B cell (primary cell): Measurements from ENCODE around the gene FXR2. TPM values are rescaled to one million over a fixed set of nuclear protein-coding genes. Genes with fewer than 3 reads are reported as not detected.

ENCODE experiments used
- ATAC-seq: fragments of 200-7000 bp; cut with Tn5 transposase; one replicate; pipeline ENCODE4 v1.10.0; 2021; ENCODE audit warnings: low read depth, mild to moderate bottlenecking, moderate number of reproducible peaks, moderate library complexity
- CTCF ChIA-PET: fragments of 350-600 bp; sonication (Branson Sonifier 250); formaldehyde crosslinking; loops from one replicate; lab custom pipeline; 2021; ENCODE audit warnings: antibody characterized with exemption, inconsistent platforms; lab: Charles Lee
- POLR2A ChIA-PET: fragments of 350-600 bp; sonication (Branson Sonifier 250); formaldehyde crosslinking; loops from one replicate; lab custom pipeline; 2021; ENCODE audit warnings: antibody characterized with exemption; lab: Charles Lee
- DNase-seq: peaks from one replicate; pipeline ENCODE4 v3.0.0; 2013
- H2AFZ ChIP-seq: 2 replicates; pipeline ENCODE4 v1.6.1; 2012; ENCODE audit warnings: mild to moderate bottlenecking, low read depth, low read length; ENCODE audit not compliant: insufficient read depth, poor library complexity, severe bottlenecking
- H3K27ac ChIP-seq, 2 donors: 1 replicate in 1 of 2; 2 replicates in 1 of 2; pipeline ENCODE4 v1.5.1; 2012 to 2013; ENCODE audit warnings: low read length in 2 of 2, mild to moderate bottlenecking in 2 of 2, moderate library complexity in 1 of 2
- H3K27me3 ChIP-seq, 4 experiments: fragments of 200-600 bp in 1 of 4; sonication (generic) in 1 of 4; replicated peaks in 1 of 4; 1 replicate in 2 of 4; 2 replicates in 2 of 4; pipeline versions ENCODE4 v1.6.1 to v1.7.0; 2013 to 2016; ENCODE audit warnings: low read length in 3 of 4, mild to moderate bottlenecking in 2 of 4, mixed read lengths in 1 of 4, moderate library complexity in 1 of 4; ENCODE audit not compliant: insufficient read depth in 4 of 4, control insufficient read depth in 3 of 4; ENCODE audit errors: control extremely low read depth in 1 of 4
- H3K36me3 ChIP-seq, 2 experiments: replicated peaks in 1 of 2; 1 replicate in 1 of 2; 2 replicates in 1 of 2; pipeline versions ENCODE4 v1.6.1 to v1.7.1; 2013; ENCODE audit warnings: low read length in 1 of 2; ENCODE audit not compliant: insufficient read depth in 2 of 2, control insufficient read depth in 1 of 2; ENCODE audit errors: control extremely low read depth in 1 of 2, extremely low read depth in 1 of 2
- H3K4me1 ChIP-seq, 2 donors: fragments of 200-600 bp in 1 of 2; sonication (generic) in 1 of 2; 1 replicate in 1 of 2; 2 replicates in 1 of 2; pipeline versions ENCODE4 v1.5.1 to v1.6.1; 2013 to 2017; ENCODE audit warnings: low read length in 2 of 2; ENCODE audit not compliant: control insufficient read depth in 2 of 2, insufficient read depth in 2 of 2
- H3K4me2 ChIP-seq: replicated peaks from 2 replicates; pipeline ENCODE3; 2012; ENCODE audit warnings: mild to moderate bottlenecking, low read depth, low read length; ENCODE audit not compliant: poor library complexity, severe bottlenecking
- H3K4me3 ChIP-seq, 5 experiments: fragments of 200-600 bp in 1 of 5; sonication (generic) in 1 of 5; 1 replicate in 3 of 5; 2 replicates in 2 of 5; pipeline versions ENCODE4 v1.5.1 to v1.7.0; 2011 to 2016; ENCODE audit warnings: low read length in 4 of 5, mild to moderate bottlenecking in 4 of 5, low read depth in 2 of 5, control low read depth in 1 of 5, moderate library complexity in 1 of 5; ENCODE audit not compliant: insufficient read depth in 1 of 5; ENCODE audit errors: control extremely low read depth in 1 of 5, extremely low read depth in 1 of 5
- H3K79me2 ChIP-seq: fragments of 200-600 bp; sonication (generic); one replicate; pipeline ENCODE4 v1.6.0; 2016; ENCODE audit warnings: low read length; ENCODE audit not compliant: control insufficient read depth, insufficient read depth
- H3K9ac ChIP-seq: fragments of 200-600 bp; sonication (generic); 2 replicates; pipeline ENCODE4 v1.6.1; 2017; ENCODE audit warnings: mild to moderate bottlenecking, low read length, moderate library complexity
- H3K9me3 ChIP-seq, 3 donors: one replicate each; pipeline versions ENCODE4 v1.6.1 to v1.7.1; 2013; ENCODE audit warnings: low read length in 2 of 3; ENCODE audit not compliant: control insufficient read depth in 2 of 3, insufficient read depth in 1 of 3; ENCODE audit errors: control extremely low read depth in 1 of 3
- H4K20me1 ChIP-seq: 2 replicates; pipeline ENCODE4 v1.6.0; 2012; ENCODE audit warnings: mild to moderate bottlenecking, low read length; ENCODE audit not compliant: insufficient read depth, control insufficient read depth, poor library complexity, severe bottlenecking
- H3K27ac Mint-ChIP-seq: one replicate; pipeline ENCODE4 v1.8.0; 2021; ENCODE audit warnings: mixed read lengths
- H3K27me3 Mint-ChIP-seq: one replicate; pipeline ENCODE4 v1.8.0; 2021; ENCODE audit warnings: mixed read lengths
- H3K4me1 Mint-ChIP-seq: one replicate; pipeline ENCODE4 v1.8.0; 2021; ENCODE audit warnings: mixed read lengths
- H3K4me3 Mint-ChIP-seq: one replicate; pipeline ENCODE4 v1.8.0; 2021; ENCODE audit warnings: mixed read lengths
- H3K9me3 Mint-ChIP-seq: one replicate; pipeline ENCODE4 v1.8.0; 2022; ENCODE audit warnings: mixed read lengths; ENCODE audit not compliant: insufficient read depth
- CTCF ChIP-seq: fragments of 200-600 bp; IDR thresholded peaks from one replicate; pipeline ENCODE4 v1.8.0; 2022; ENCODE audit warnings: antibody characterized with exemption, mild to moderate bottlenecking
- EZH2 ChIP-seq: IDR thresholded peaks from 2 replicates; pipeline ENCODE4 v1.6.1; 2012; ENCODE audit warnings: borderline replicate concordance, low read depth, mild to moderate bottlenecking, moderate library complexity, low read length; ENCODE audit not compliant: insufficient read depth, poor library complexity, severe bottlenecking
- WGBS: methylation state at CpG from one replicate; pipeline ENCODE4 v1.1.5; 2013; ENCODE audit warnings: missing lambda C conversion rate; ENCODE audit not compliant: insufficient coverage; 5-methylcytosine and 5-hydroxymethylcytosine counted together
- intact Hi-C: fragments of 100-400 bp; cut with micrococcal nuclease; formaldehyde crosslinking; loops from one replicate; pipeline ENCODE4 v1.10.0; 2022
- polyA plus RNA-seq: library from polyadenylated mRNA; depleted of rRNA; stranded (reverse); fragments of >200 nt; gene quantifications from 2 replicates; pipeline ENCODE4 v1.2.3, GENCODE V29; 2012
- total RNA-seq, 2 donors: library from RNA; stranded (reverse); fragments of 120-200 nt in 1 of 2; gene quantifications; 1 replicate in 1 of 2; 2 replicates in 1 of 2; pipeline versions ENCODE4 v1.2.3 to v1.2.4, GENCODE V29; 2013 to 2022

Gene FXR2
- total and polyA plus RNA-seq, 2 donors (not counting 1 experiment from before 2014, with no cell fraction given), result 37.2 to 45.8 TPM

GRCh38 chr17:7632492-7632894 is 17.8 kb upstream of the FXR2 start:
- Mint-ChIP-seq H3K4me1 (peaks cover 4% of the 10 kb centered on the region), H3K27ac (no peak overlapping the region), H3K9me3 (no peaks in the 10 kb centered on the region), H3K4me3 (no peak overlapping the region), H3K27me3 (no peaks in the 10 kb centered on the region)
- no peak overlapping the region for H3K4me3 ChIP-seq
- ATAC-seq, result peak; percentile 12
- H3K9ac ChIP-seq, result no peak overlapping the region
- no peak overlapping the region for H3K4me2 ChIP-seq
- peaks cover 0 to 5% of the 10 kb centered on the region in 2 donors for H3K4me1 ChIP-seq
- ChIA-PET CTCF (interaction anchor here (0.7 to 4.6 kb wide), 12 partner anchors 10 to 54 kb away, joined by 3 to 35 read pairs (median 5); partner anchors contain the start of genes ATP1B2, FXR2, MPDU1 and SOX15), POLR2A (no interaction called here)
- no peaks in the 10 kb centered on the region for H3K9me3 ChIP-seq
- no peaks in the 10 kb centered on the region for H4K20me1 ChIP-seq
- no peaks in the 10 kb centered on the region for H3K27me3 ChIP-seq
- H3K36me3 ChIP-seq, result no peaks in the 10 kb centered on the region
- peak; percentile 18 for TF ChIP-seq CTCF
- no peak for TF ChIP-seq EZH2
- peak; percentile 61 for DNase-seq
- H2AFZ ChIP-seq, result no peak overlapping the region
- intact Hi-C loops, result loop anchor here (1.0 kb wide), 1 partner anchor 56 kb away; the partner anchor contains the start of gene WRAP53
- 48% methylated on average over 3 of the region's 6 CpGs for WGBS
- peaks cover 1% of the 10 kb centered on the region for H3K79me2 ChIP-seq
- no peak overlapping the region for H3K27ac ChIP-seq

- ChIA-PET CTCF (interaction anchor here (0.7 to 4.6 kb wide), 12 partner anchors 10 to 148 kb away, joined by 3 to 35 read pairs (median 5); partner anchors contain the start of genes ATP1B2, FXR2, SOX15 and TP53), POLR2A (no interaction called here)
- Histone ChIP-seq H3K79me2 (peaks cover 9% of the 10 kb centered on the region), H2AFZ (no peak overlapping the region), H3K9ac (no peak overlapping the region), H3K4me1 (peaks cover 5 to 10% of the 10 kb centered on the region in 2 donors), H3K4me2 (no peak overlapping the region), H3K27me3 (no peaks in the 10 kb centered on the region), H3K4me3 (no peak overlapping the region), H3K27ac (no peak overlapping the region), H4K20me1 (no peaks in the 10 kb centered on the region), H3K36me3 (no peaks in the 10 kb centered on the region), H3K9me3 (no peaks in the 10 kb centered on the region)
- TF ChIP-seq CTCF (no peak), EZH2 (no peak)
- peaks cover 11% of the 10 kb centered on the region for H3K4me1 Mint-ChIP-seq
- no peak overlapping the region for H3K4me3 Mint-ChIP-seq
- DNase-seq, result no peak
- no peak for ATAC-seq
- 90% methylated on average over 11 of the region's 11 CpGs for WGBS
- no peak overlapping the region for H3K27ac Mint-ChIP-seq
- no peaks in the 10 kb centered on the region for H3K27me3 Mint-ChIP-seq
- intact Hi-C loops, result loop anchor here (1.0 kb wide), 1 partner anchor 57 kb away; the partner anchor contains the start of gene WRAP53
- H3K9me3 Mint-ChIP-seq, result no peaks in the 10 kb centered on the region
Measured at GRCh38 chr17:7631398-7632380, 17.0 kb upstream of the FXR2 start.
